ENCODE results near the gene ATF4. TPM values are rescaled to one million over a fixed set of nuclear protein-coding genes. Genes with fewer than 3 reads are reported as not detected.

The ATF4 gene
- total and polyA plus RNA-seq, 2 of the 8 experiments (the other 6 are each of a cell fraction or from before 2014, with no cell fraction given), result 553 to 704 TPM

DNA sequence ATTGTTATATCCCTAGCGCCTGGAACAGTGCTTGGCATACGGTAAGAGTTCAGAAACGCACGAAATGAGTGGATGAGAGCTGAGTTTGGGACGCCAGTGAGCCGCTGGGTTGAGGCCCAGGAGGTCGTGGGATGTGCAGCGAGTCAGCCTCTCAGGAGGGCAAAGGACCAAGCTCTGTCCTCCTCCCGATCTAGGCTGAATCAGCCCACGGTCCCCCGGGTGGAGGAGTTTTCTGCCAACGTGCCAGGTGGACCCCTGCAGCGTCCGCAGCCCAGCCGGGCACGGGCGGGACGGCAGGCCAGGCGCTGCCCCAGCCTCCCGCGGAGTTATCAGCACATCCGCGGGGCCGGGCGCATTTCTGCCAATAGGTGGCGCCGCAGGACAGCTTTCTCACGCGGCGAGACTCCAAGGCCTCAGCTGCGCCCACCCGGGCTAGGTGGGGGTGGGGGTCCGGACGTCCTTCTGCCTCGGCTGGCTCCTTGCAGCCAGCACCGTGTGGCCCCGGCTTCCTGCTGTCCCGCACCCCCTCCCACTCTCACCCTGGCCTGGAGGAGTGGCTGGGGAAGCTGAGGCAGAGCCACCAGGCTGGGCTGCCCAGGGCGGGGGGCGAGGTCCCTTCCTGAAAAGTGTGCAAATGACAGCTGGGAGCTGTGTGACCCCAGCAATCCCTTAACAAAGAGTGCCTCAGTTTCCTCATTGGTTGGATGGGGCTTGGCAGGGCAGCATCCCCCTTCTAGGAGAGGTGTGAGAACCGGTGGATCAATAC, 14.4 kb downstream of the ATF4 start:
- ChIA-PET POLR2A (ENCODE audit: partially characterized antibody) (interaction anchor here (0.5 to 3.6 kb wide), 9 partner anchors 12 to 800 kb away, joined by 3 to 61 read pairs (median 4); partner anchors contain the start of genes ATF4 and RPL3), CTCF (ENCODE audit: partially characterized antibody) (interaction anchor here (0.6 to 21.9 kb wide), 70 partner anchors 10 to 1679 kb away, joined by 3 to 361 read pairs (median 4); partner anchors contain the start of gene MIEF1)
- Histone ChIP-seq H4K5ac (ENCODE audit: insufficient read length, low read depth, low read length) (peak overlapping the region; percentile 55), H3K4me3 (ENCODE audit: extremely low read depth in 1 of 4, insufficient read depth in 2 of 4, low read depth in 3 of 4, low read length in 4 of 4) (peak overlapping the region in 2 of 4 experiments; percentile 36 to 48; a peak in 3 of 8 replicates), H3K23ac (ENCODE audit: insufficient read length) (no peak overlapping the region), H3K27ac (ENCODE audit: low read depth, low read length) (no peak overlapping the region), H2BK120ac (replicated peaks; ENCODE audit: low read depth, low read length) (peak overlapping the region; percentile 12), H3K18ac (ENCODE audit: extremely low read depth, low read length) (peak overlapping the region; percentile 97), H3K4ac (replicated peaks; ENCODE audit: insufficient read length, low read depth, low read length) (peak overlapping the region; percentile 95), H2BK15ac (ENCODE audit: low read length) (peak overlapping the region; percentile 25; the same call in 1 of the 2 replicates), H4K91ac (replicated peaks; ENCODE audit: insufficient read length, low read length) (peak overlapping the region; percentile 94), H3K36me3 (ENCODE audit: control insufficient read depth in 2 of 4, insufficient read depth in 4 of 4, low read length in 3 of 4) (peaks cover 0 to 3% (median 0%) of the 10 kb centered on the region in 4 experiments; a peak in 1 of 8 replicates), H2AFZ (ENCODE audit: low read length) (peak overlapping the region; percentile 75), H3K79me1 (ENCODE audit: low read depth, low read length) (0 out of 2 replicates have a peak, but pooled peaks cover under 1% of the 10 kb centered on the region), H3K4me1 (replicated peaks in 1 of 4; ENCODE audit: control insufficient read depth in 3 of 4, insufficient read depth in 4 of 4, low read length in 3 of 4) (peaks cover 15 to 43% (median 27%) of the 10 kb centered on the region in 4 experiments), H3K56ac (replicated peaks; ENCODE audit: insufficient read length, low read depth, low read length) (no peak overlapping the region), H3K27me3 (replicated peaks in 1 of 4; ENCODE audit: control insufficient read depth in 3 of 4, extremely low read depth in 1 of 4, insufficient read depth in 3 of 4, low read length in 3 of 4) (no peaks in the 10 kb centered on the region), H3K4me2 (ENCODE audit: insufficient read depth in 1 of 2, low read depth in 2 of 2, low read length in 2 of 2) (peak overlapping the region; percentile 48 to 74), H3K9me3 (ENCODE audit: insufficient read depth in 2 of 2, low read depth in 1 of 2, low read length in 1 of 2) (no peaks in the 10 kb centered on the region), H2AK5ac (ENCODE audit: low read depth, low read length) (peak overlapping the region; percentile 27; the same call in 1 of the 2 replicates), H4K8ac (ENCODE audit: extremely low read depth, insufficient read depth, low read length) (peak overlapping the region; percentile 87), H2BK5ac (ENCODE audit: low read depth, low read length) (peak overlapping the region; percentile 92; the same call in 1 of the 2 replicates), H3K9ac (replicated peaks in 1 of 4; ENCODE audit: extremely low read depth in 1 of 4, low read depth in 3 of 4, low read length in 3 of 4) (no peak overlapping the region), H3K79me2 (ENCODE audit: control insufficient read depth in 1 of 2, insufficient read depth in 2 of 2, low read length in 2 of 2) (peaks cover 0 to 14% of the 10 kb centered on the region in 2 experiments; a peak in 2 of 4 replicates), H2BK20ac (ENCODE audit: low read length) (peak overlapping the region; percentile 96; the same call in 1 of the 2 replicates), H4K20me1 (replicated peaks in 1 of 2; ENCODE audit: control insufficient read depth in 1 of 2, insufficient read depth in 2 of 2, low read length in 2 of 2) (peaks cover 3 to 10% of the 10 kb centered on the region in 2 experiments), H3K14ac (ENCODE audit: insufficient read length) (no peak overlapping the region), H3K23me2 (ENCODE audit: low read depth, low read length) (peaks cover 8% of the 10 kb centered on the region), H2BK12ac (ENCODE audit: low read depth, low read length) (peak overlapping the region; percentile 91)
- WGBS, 2 experiments (ENCODE audit: extremely low coverage in 1 of 2, insufficient coverage in 1 of 2, insufficient read length in 1 of 2, insufficient replicate concordance in 2 of 2, low coverage in 1 of 2, low lambda C conversion rate in 2 of 2, missing lambda C conversion rate in 1 of 2), result 7% methylated on average over 33 of the region's 41 CpGs; no CpG with 5 or more reads in 1 of the 2 experiments
- DNase-seq (ENCODE audit: low read depth in 1 of 2, low spot score in 2 of 2), result peak in 1 of 2 experiments; percentile 99
- FAIRE-seq, result no peak
- TF ChIP-seq BCL11A (IDR thresholded peaks at IDR 0.05; ENCODE audit: low read depth in 2 of 2, low read length in 2 of 2) (no peak), CHD2 (IDR thresholded peaks at IDR 0.05; ENCODE audit: low read length) (peak; percentile 14; the same call in 1 of the 2 replicates), JUND (IDR thresholded peaks at IDR 0.05; ENCODE audit: low read length) (no peak), POLR2AphosphoS5 (IDR thresholded peaks at IDR 0.05; ENCODE audit: low read depth, low read length) (no peak), BACH1 (IDR thresholded peaks at IDR 0.05; ENCODE audit: low read length) (peak; percentile 57; the same call in 1 of the 2 replicates), CTBP2 (IDR thresholded peaks at IDR 0.05; ENCODE audit: borderline replicate concordance, insufficient read depth, insufficient read length, low read length) (peak; percentile 53), POU5F1 (IDR thresholded peaks at IDR 0.05; ENCODE audit: low read depth, low read length) (no peak)
- TF ChIP-seq, protein P1, sequence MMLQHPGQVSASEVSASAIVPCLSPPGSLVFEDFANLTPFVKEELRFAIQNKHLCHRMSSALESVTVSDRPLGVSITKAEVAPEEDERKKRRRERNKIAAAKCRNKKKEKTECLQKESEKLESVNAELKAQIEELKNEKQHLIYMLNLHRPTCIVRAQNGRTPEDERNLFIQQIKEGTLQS (IDR thresholded peaks at IDR 0.05; ENCODE audit: insufficient read depth, low read depth, low read length), result 0 out of 2 replicates have a peak, but pooled peaks have one; percentile 11
- TF ChIP-seq, protein P2, sequence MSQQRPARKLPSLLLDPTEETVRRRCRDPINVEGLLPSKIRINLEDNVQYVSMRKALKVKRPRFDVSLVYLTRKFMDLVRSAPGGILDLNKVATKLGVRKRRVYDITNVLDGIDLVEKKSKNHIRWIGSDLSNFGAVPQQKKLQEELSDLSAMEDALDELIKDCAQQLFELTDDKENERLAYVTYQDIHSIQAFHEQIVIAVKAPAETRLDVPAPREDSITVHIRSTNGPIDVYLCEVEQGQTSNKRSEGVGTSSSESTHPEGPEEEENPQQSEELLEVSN (IDR thresholded peaks at IDR 0.05), result no peak

Measured in H1 (cell line).